CD8-positive, alpha-beta memory T cell (primary cell): ENCODE data around the gene IL1F10. TPM values are rescaled to one million over a fixed set of nuclear protein-coding genes. Genes with fewer than 3 reads are reported as not detected.
A peak's percentile ranks its signal among the peaks of the same experiment; 100 is the strongest.
"Not testable (repeated sequence)": the region's sequence is repeated elsewhere in the genome, so short reads cannot be mapped to it uniquely, and the experiment has no call there.

Experiments used
- CTCF ChIA-PET: fragments of 350-600 bp; sonication (Branson Sonifier 250); formaldehyde crosslinking; loops from one replicate; lab custom pipeline; 2021; ENCODE audit warnings: antibody characterized with exemption; lab: Charles Lee
- POLR2A ChIA-PET: fragments of 350-600 bp; sonication (Branson Sonifier 250); formaldehyde crosslinking; loops from one replicate; lab custom pipeline; 2021; ENCODE audit warnings: antibody characterized with exemption; lab: Charles Lee
- DNase-seq, 5 donors: peaks; one replicate each; pipeline versions ENCODE4 v3.0.0 to v3.0.0-alpha.2; 2020 to 2022; ENCODE audit warnings: mixed read lengths in 1 of 5
- H3K27ac ChIP-seq: one replicate; pipeline ENCODE4 v1.7.0; 2013; ENCODE audit warnings: low read depth, mild to moderate bottlenecking, low read length, moderate library complexity
- H3K27me3 ChIP-seq: 2 replicates; pipeline ENCODE4 v1.7.0; 2013; ENCODE audit warnings: low read length, mild to moderate bottlenecking; ENCODE audit not compliant: insufficient read depth, poor library complexity, severe bottlenecking
- H3K36me3 ChIP-seq: 2 replicates; pipeline ENCODE4 v1.7.0; 2013; ENCODE audit warnings: mild to moderate bottlenecking, low read length, moderate library complexity; ENCODE audit not compliant: insufficient read depth
- H3K4me1 ChIP-seq: 2 replicates; pipeline ENCODE4 v1.7.0; 2013; ENCODE audit warnings: mild to moderate bottlenecking, low read length, moderate library complexity; ENCODE audit not compliant: insufficient read depth
- H3K4me3 ChIP-seq: 2 replicates; pipeline ENCODE4 v1.7.0; 2013; ENCODE audit warnings: mild to moderate bottlenecking, low read length
- H3K9me3 ChIP-seq: 2 replicates; pipeline ENCODE4 v1.7.0; 2013; ENCODE audit warnings: mild to moderate bottlenecking, low read length
- H3K27ac Mint-ChIP-seq, 8 donors: one replicate each; pipeline ENCODE4 v1.8.0; 2020 to 2021; ENCODE audit warnings: mixed read lengths in 8 of 8, mild to moderate bottlenecking in 6 of 8, inconsistent platforms in 3 of 8, moderate library complexity in 3 of 8
- H3K27me3 Mint-ChIP-seq, 2 donors: one replicate each; pipeline ENCODE4 v1.8.0; 2020 to 2021; ENCODE audit warnings: mixed read lengths in 2 of 2, mild to moderate bottlenecking in 1 of 2, moderate library complexity in 1 of 2
- H3K36me3 Mint-ChIP-seq, 3 donors: one replicate each; pipeline ENCODE4 v1.8.0; 2020 to 2021; ENCODE audit warnings: mixed read lengths in 3 of 3, inconsistent platforms in 1 of 3, mild to moderate bottlenecking in 1 of 3
- H3K4me1 Mint-ChIP-seq, 3 donors: one replicate each; pipeline ENCODE4 v1.8.0; 2020 to 2021; ENCODE audit warnings: mixed read lengths in 3 of 3, inconsistent platforms in 1 of 3, mild to moderate bottlenecking in 1 of 3
- H3K4me3 Mint-ChIP-seq, 7 donors: one replicate each; pipeline ENCODE4 v1.8.0; 2020 to 2021; ENCODE audit warnings: mixed read lengths in 7 of 7, mild to moderate bottlenecking in 6 of 7, moderate library complexity in 4 of 7, inconsistent platforms in 2 of 7
- H3K9me3 Mint-ChIP-seq, 5 donors: one replicate each; pipeline ENCODE4 v1.8.0; 2020 to 2022; ENCODE audit warnings: mixed read lengths in 5 of 5, mild to moderate bottlenecking in 3 of 5, moderate library complexity in 2 of 5, inconsistent platforms in 1 of 5
- polyA plus RNA-seq: library from polyadenylated mRNA; unstranded; fragments of 300-500 nt; fragmentation: Illumina TruSeq; gene quantifications from one replicate; pipeline ENCODE4 v1.2.3, GENCODE V29; 2021
- total RNA-seq, 2 experiments: library from RNA; stranded (reverse); gene quantifications; one replicate each; pipeline ENCODE4 v1.2.3, GENCODE V29; 2021

The IL1F10 gene
- total and polyA plus RNA-seq, 3 experiments from 2014 or later, result not detected

DNA sequence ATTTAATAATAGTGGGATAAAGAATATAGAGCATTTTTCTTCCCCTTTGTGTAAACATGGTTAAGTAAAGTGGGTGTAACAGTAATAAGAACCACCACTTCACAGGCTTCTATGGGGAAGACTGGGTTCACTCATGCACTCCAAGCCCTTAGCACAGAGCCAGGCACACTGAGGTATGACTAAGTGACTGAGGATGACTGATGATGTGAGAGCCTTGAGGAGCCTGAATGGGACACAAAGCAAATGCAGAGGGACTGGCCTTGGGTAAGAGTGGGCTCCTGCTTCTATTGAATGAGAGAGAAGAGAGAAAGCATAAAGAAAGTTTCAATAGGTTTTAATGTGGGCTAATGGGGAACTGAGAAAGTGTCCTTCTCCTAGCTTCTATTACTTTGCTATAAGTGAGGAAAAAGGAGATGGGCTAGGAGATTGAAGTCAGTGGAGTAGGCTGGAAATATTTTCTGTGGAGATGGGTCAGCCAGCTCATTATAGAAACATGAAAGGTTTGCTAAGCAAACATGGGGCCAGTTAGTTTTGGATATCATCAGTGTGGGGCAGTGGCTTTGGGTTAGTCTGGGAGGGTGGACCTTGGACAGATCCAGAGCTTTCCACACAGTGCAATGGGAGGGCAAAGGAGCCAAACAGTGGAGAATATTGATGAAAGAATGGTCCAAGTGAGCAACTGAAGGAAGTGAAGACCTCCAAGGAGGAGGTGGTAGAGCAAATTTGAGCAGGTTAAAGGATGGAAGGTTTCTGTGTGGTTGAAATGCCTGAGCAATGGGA, 20.6 kb downstream of the IL1F10 start:
- ChIA-PET CTCF (no interaction called here), POLR2A (no interaction called here)
- no peaks in the 10 kb centered on the region for H3K4me1 Mint-ChIP-seq
- no peak overlapping the region for H3K27ac Mint-ChIP-seq
- no peak overlapping the region for H3K4me3 ChIP-seq
- peaks cover 2 to 17% of the 10 kb centered on the region in 2 donors for H3K27me3 Mint-ChIP-seq
- no peak for DNase-seq
- peaks cover 0 to 5% (median 0%) of the 10 kb centered on the region in 5 donors for H3K9me3 Mint-ChIP-seq
- H3K36me3 ChIP-seq, result no peaks in the 10 kb centered on the region
- H3K9me3 ChIP-seq, result no peaks in the 10 kb centered on the region
- peaks cover 0 to 3% (median 0%) of the 10 kb centered on the region in 3 donors for H3K36me3 Mint-ChIP-seq
- H3K4me1 ChIP-seq, result no peaks in the 10 kb centered on the region
- no peak overlapping the region for H3K27ac ChIP-seq
- H3K27me3 ChIP-seq, result no peaks in the 10 kb centered on the region
- no peak overlapping the region for H3K4me3 Mint-ChIP-seq

DNA sequence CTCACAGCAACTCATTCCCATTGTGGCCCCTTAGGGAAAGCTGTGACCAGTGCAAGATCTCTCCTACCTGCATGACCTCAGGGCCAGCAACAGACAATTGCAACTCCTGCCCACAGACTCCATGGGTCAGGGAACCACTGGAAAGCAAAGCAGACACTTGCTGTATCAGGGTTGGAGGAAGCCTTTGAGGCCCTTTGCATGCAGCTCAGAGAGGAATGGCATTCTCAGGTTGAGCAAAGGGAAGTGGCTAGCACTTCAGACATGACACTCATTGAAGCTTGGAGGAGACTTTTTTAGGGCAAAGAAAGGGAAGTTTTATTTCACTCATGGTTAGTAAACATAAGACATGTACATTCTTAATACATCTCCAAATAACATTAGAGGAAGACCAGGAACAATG, 22.1 kb downstream of the IL1F10 start:
- POLR2A ChIA-PET, result no interaction called here
- Mint-ChIP-seq H3K27ac (no peak overlapping the region), H3K4me1 (no peaks in the 10 kb centered on the region), H3K4me3 (no peak overlapping the region), H3K27me3 (peaks cover 3 to 18% of the 10 kb centered on the region in 2 donors), H3K36me3 (peaks cover 0 to 3% (median 0%) of the 10 kb centered on the region in 3 donors), H3K9me3 (peaks cover 0 to 4% (median 0%) of the 10 kb centered on the region in 5 donors)
- H3K27me3 ChIP-seq, result no peaks in the 10 kb centered on the region
- CTCF ChIA-PET, result interaction anchor here (1.1 kb wide), 1 partner anchor 48 kb away, joined by 3 read pairs; no protein-coding TSS in a partner anchor
- no peak for DNase-seq
- H3K4me3 ChIP-seq, result no peak overlapping the region
- no peak overlapping the region for H3K27ac ChIP-seq
- no peaks in the 10 kb centered on the region for H3K4me1 ChIP-seq
- H3K9me3 ChIP-seq, result no peaks in the 10 kb centered on the region
- no peaks in the 10 kb centered on the region for H3K36me3 ChIP-seq

DNA sequence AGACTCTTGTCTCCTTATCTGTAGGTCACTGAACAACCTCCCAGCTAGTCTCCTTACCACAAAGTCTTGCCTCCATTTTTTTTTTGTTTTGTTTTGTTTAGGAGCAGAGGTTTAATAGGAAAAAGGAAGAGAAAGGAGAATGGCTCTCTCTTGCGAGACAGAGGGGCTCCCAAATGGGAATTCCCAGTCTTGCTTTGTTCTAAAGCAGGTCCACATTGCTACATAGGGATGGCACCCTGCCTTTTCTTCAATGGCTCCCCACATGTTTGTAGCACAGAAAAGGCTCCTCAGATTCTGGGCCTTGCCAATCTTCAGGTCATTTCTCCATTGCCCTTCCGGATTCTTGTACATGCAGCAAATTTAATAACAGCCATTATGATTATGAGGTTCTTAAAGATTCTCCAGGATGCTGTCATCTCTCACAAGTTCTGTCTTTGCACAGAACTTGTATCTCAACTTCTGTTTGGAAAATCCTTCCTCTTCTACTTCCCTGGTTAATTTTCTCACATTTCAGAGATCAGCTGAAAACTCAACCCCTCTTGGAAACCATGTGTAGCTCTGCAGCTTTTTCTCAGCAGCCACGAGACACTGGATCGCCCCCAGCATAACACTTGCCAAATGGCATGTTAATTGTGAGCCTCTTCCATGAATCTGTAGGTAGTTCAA, 23.6 kb downstream of the IL1F10 start:
- Histone ChIP-seq H3K27ac (no peak overlapping the region), H3K4me1 (no peaks in the 10 kb centered on the region), H3K27me3 (no peaks in the 10 kb centered on the region), H3K9me3 (no peaks in the 10 kb centered on the region), H3K36me3 (no peaks in the 10 kb centered on the region), H3K4me3 (no peak overlapping the region)
- no peak for DNase-seq
- Mint-ChIP-seq H3K27me3 (peaks cover 5 to 17% of the 10 kb centered on the region in 2 donors), H3K4me3 (no peak overlapping the region), H3K4me1 (no peaks in the 10 kb centered on the region), H3K9me3 (peaks cover 0 to 6% (median 2%) of the 10 kb centered on the region in 5 donors), H3K36me3 (no peaks in the 10 kb centered on the region), H3K27ac (no peak overlapping the region)
- ChIA-PET POLR2A (no interaction called here), CTCF (no interaction called here)

DNA sequence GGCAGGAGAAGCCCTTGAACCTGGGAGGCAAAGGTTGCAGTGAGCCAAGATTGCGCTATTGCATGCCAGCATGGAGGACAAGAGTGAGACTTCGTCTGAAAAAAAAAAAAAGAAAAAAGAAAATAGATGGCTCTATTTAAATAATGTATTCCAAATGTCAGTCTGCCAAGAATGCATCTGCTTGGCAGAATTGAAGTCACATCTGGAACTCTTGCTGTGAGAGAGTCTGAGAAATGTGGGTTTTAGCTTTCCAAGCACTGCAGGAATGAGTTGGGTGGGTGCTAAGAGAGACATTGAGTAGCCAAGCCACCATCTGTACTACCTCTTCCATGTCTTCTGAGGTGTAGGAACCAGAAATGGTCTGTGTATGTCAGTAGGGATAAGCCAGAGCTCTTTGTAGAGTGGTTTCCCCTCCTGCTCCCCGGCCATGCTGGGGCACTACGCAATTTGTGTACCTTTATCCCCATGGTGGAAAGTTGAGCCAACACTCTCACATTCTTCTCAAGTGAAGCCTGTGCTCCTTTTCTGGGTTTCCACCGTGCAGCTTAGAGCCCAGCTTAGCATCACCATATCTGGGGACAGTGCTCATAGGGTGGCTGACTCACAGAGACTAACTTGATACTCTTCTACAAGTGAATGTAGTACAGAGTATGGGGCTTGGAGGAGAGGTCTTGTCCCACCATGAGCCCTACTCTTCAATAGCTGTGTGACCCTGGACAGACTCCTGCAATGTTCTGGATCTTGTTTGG, 25.3 kb downstream of the IL1F10 start:
- Histone ChIP-seq H3K36me3 (no peaks in the 10 kb centered on the region), H3K4me1 (peaks cover under 1% of the 10 kb centered on the region), H3K27ac (no peak overlapping the region), H3K4me3 (no peak overlapping the region), H3K27me3 (no peaks in the 10 kb centered on the region), H3K9me3 (no peaks in the 10 kb centered on the region)
- ChIA-PET POLR2A (no interaction called here), CTCF (interaction anchor here (1.0 kb wide), 1 partner anchor 45 kb away, joined by 3 read pairs; no protein-coding TSS in a partner anchor)
- Mint-ChIP-seq H3K36me3 (no peaks in the 10 kb centered on the region), H3K27me3 (peaks cover 7 to 14% of the 10 kb centered on the region in 2 donors), H3K4me3 (no peak overlapping the region), H3K4me1 (peaks cover 6 to 7% (median 6%) of the 10 kb centered on the region in 3 donors), H3K9me3 (peaks cover 0 to 16% (median 4%) of the 10 kb centered on the region in 5 donors), H3K27ac (peak overlapping the region in 1 of 8 donors; percentile 7)
- DNase-seq, result no peak

DNA sequence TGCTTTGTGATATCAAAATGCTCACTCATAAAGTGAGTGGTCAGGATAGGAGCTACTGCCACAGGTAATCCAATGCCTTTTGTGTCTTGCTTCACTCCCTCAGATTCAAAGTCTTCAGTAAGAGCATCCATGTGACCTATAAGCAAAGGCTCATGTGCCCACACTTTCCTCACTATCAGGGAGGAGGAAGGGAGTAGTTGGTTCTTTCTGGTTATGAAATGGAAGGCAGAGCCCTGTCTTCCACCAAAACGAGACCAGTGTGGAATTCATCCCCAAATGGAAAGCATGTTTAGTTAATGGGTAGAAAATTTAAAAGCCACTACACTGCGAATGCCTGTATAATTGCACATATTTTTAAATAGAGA, 25.8 kb downstream of the IL1F10 start:
- peaks cover 11 to 12% (median 12%) of the 10 kb centered on the region in 3 donors for H3K4me1 Mint-ChIP-seq
- Histone ChIP-seq H3K27me3 (no peaks in the 10 kb centered on the region), H3K4me3 (no peak overlapping the region), H3K27ac (no peak overlapping the region), H3K9me3 (no peaks in the 10 kb centered on the region), H3K36me3 (no peaks in the 10 kb centered on the region), H3K4me1 (peaks cover 5% of the 10 kb centered on the region)
- H3K4me3 Mint-ChIP-seq, result no peak overlapping the region
- ChIA-PET CTCF (interaction anchor here (1.0 kb wide), 1 partner anchor 45 kb away, joined by 3 read pairs; no protein-coding TSS in a partner anchor), POLR2A (no interaction called here)
- H3K27ac Mint-ChIP-seq, result no peak overlapping the region
- no peak for DNase-seq
- H3K9me3 Mint-ChIP-seq, result peaks cover 0 to 16% (median 4%) of the 10 kb centered on the region in 5 donors
- H3K27me3 Mint-ChIP-seq, result peaks cover 7 to 14% of the 10 kb centered on the region in 2 donors
- H3K36me3 Mint-ChIP-seq, result no peaks in the 10 kb centered on the region

DNA sequence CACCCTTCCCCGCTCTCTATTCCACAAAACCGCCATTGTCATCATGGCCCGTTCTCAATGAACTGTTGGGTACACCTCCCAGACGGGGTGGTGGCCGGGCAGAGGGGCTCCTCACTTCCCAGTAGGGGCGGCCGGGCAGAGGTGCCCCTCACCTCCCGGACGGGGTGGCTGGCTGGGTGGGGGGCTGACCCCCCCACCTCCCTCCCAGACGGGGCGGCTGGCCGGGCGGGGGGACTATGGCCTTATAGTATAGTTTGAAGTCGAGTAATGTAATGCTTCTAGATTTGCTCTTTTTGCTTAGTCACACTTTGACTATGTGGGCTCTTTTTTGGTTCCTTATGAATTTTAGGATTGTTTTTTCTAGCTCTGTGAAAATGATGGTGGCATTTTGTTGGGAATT, 28.5 kb downstream of the IL1F10 start:
- POLR2A ChIA-PET, H3K4me1 ChIP-seq, CTCF ChIA-PET, H3K4me3 ChIP-seq, H3K36me3 Mint-ChIP-seq, H3K27ac ChIP-seq, H3K27me3 ChIP-seq, H3K4me3 Mint-ChIP-seq, DNase-seq, H3K36me3 ChIP-seq, H3K27ac Mint-ChIP-seq, H3K9me3 ChIP-seq: not testable (repeated sequence)
- Mint-ChIP-seq H3K27me3 (peaks cover 7 to 14% of the 10 kb centered on the region in 2 donors), H3K9me3 (peaks cover 0 to 16% (median 4%) of the 10 kb centered on the region in 5 donors), H3K4me1 (peaks cover 11 to 12% (median 12%) of the 10 kb centered on the region in 3 donors)

DNA sequence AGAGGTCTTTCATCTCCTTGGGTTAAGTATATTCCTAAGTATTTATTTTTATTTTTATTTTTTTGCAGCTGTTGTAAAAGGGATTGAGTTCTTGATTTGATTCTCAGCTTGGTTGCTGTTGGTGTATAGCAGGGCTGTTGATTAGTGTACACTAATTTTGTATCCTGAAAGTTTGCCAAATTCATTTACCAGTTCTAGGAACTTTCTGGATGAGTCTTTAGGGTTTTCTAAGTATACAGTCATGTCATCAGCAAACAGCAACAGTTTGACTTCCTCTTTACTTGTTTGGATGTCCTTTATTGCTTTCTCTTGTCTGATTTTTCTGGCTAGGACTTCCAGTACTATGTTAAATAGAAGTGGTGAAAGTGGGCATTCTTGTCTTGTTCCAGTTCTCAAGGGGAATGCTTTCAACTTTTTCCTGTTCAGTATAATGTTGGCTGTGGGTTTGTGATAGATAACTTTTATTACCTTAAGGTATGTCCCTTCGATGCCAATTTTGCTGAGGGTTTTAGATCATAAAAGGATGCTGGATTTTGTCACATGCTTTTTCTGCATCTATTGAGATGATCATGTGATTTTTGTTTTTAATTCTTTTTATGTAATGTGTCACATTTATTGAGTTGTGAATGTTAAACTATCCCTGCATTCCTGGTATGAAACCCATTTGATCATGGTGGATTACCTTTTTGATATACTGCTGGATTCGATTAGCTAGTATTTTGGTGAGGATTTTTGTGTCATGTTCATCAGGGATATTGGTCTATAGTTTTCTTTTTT, 29.3 kb downstream of the IL1F10 start:
- POLR2A ChIA-PET, result not testable (repeated sequence)

More for the DNA sequence above, 29.3 kb downstream of the IL1F10 start:
- DNase-seq, H3K9me3 ChIP-seq, H3K27ac ChIP-seq, H3K4me1 ChIP-seq, H3K4me3 Mint-ChIP-seq, CTCF ChIA-PET, H3K36me3 Mint-ChIP-seq, H3K27me3 ChIP-seq, H3K36me3 ChIP-seq, H3K4me3 ChIP-seq: not testable (repeated sequence)
- Mint-ChIP-seq H3K27ac (peak overlapping the region in 1 of 8 donors; percentile 35), H3K4me1 (peaks cover 11 to 12% (median 12%) of the 10 kb centered on the region in 3 donors), H3K9me3 (peaks cover 0 to 17% (median 4%) of the 10 kb centered on the region in 5 donors), H3K27me3 (peaks cover 7 to 14% of the 10 kb centered on the region in 2 donors)
